Stimulated activated CD4-positive, alpha-beta T cell treated with anti-CD3 and anti-CD28 coated beads, Interleukin-2, amount 100 ng/mL, for 24 hours (primary cell): ENCODE results near the gene RIN2.
"Not testable (repeated sequence)": the region's sequence is repeated elsewhere in the genome, so short reads cannot be mapped to it uniquely, and the experiment has no call there.

Experiments used
- DNase-seq, 2 donors: peaks; one replicate each; pipeline ENCODE4 v3.0.0-alpha.2; 2020

The RIN2 gene

GRCh38 chr20:19740512-19740911 lies 17.5 kb upstream of the RIN2 start:
- DNase-seq: no peak

DNA sequence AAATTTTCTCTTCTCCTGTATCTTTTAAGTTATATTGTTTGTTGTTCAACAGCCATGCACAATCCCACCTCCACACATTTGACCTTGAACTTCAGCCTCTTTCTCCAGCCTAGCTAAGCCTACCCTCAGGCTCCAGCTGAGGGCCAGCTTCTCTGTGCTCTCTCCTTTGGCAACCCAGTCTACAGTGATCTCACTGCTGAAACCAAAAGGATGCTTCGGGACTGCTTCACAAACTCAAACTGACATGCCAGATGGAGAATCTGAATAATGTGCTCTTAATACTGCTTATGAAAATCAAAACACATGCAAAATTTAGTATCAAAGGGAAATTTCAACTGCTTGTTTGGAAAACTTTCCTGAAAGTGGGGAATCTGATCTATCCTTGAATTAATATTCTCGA lies 16.1 kb upstream of the RIN2 start:
- no peak for DNase-seq

DNA sequence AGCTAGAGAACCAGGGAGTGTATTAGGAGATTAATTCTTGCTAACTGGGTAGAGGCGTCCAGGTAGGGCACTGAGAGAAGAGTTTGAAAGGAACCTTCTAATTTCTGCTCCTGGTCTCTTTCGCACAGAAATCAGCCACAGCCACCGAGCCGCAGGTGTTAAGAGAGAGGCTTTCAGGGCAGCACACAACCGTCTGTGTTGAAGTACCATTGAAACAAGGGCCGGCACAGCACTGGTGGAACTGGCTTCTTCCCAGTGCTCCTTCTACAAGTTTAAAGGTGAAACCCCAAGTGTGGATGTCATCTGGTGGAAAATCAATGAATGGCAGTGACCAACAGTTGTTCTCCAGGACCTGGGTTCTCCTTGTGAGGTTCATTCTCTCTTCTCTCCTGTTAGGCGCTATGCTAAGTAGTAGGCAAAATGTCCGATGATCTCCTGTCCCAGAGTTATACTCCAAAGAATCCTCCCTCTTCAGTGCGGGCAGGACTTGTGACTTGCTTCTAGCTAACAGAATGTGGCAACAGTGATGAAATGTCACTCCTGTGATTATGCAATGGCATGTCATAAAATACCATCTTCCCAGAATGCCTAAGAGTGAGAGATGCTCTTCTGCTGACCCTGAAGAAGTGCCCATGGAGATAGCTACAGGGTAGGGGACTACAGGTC lies 15.0 kb upstream of the RIN2 start:
- DNase-seq: no peak

DNA sequence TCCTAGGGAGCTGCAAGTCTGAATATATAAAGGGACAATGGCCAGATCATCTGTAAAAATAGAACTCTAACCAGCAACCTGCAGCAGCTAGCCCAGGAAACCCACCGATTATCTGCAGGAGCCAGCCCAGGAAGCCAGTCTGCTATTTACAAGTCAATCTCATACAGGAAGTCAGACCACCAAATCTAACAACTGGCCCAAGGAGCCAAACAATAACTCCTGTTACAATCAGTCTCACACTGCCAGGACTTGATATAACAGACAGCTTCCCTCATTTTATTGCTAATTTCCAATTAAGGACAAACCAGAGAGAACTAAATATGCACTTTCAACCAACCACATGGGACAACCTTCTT lies 14.4 kb upstream of the RIN2 start:
- DNase-seq: no peak

DNA sequence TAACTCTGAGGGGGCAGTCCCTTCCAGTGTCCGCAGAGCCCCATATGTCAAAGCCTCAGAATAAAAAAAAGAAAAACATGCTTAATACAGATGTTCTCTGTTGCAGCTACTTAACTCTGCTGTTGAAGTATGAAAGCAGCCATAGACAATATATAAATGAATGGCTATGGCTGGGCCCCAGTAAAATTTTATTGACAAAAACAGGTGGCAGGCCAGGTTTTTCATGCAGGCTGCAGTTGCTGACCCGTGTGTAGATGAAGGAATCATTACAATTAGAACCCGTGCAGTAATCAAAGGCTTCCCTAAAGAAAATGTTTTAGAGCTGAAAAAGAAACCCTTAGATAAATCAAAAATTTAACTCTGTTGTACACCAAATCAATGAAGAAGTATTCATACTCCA lies 13.0 kb upstream of the RIN2 start:
- DNase-seq: no peak

DNA sequence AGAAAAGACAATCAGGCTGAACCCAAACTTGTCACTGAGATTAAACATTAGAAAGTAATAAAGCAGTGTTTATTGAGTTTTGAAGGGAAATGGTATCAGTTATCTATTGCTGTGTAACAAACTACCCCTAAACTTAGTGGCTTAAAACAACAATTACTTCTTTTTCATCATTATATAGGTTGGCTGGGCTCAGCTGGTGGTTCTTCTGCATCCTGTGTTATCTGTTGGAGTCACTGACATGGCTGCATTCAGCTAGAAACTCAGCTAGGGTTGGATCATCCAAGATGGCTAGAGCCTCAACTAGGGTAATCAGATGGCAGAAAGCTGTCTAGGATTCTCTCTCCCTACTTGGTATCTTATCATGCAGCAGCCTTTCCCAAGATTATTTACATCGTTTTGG lies 12.5 kb upstream of the RIN2 start:
- no peak for DNase-seq

DNA sequence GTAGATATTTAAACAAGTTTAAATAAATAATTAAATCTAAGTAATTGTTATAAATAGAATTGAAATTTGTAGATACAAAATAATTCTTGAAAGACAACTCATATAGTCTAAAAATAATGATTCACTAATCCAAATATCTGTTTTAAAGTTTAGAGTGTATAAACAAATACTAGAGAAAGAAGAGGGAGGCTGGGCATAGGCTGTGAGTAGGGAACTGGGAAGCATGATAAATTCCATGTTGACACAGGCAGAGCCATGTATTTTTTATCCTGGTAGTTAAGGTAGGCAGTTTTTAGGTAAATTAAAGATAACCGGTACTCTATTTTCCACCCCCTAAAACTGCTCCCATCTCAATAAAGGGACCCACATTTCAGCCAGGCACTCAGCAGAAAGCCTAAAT lies 11.7 kb upstream of the RIN2 start:
- no peak for DNase-seq

- no peak for DNase-seq
Measured at GRCh38 chr20:19747903-19748302, 10.2 kb upstream of the RIN2 start.

DNA sequence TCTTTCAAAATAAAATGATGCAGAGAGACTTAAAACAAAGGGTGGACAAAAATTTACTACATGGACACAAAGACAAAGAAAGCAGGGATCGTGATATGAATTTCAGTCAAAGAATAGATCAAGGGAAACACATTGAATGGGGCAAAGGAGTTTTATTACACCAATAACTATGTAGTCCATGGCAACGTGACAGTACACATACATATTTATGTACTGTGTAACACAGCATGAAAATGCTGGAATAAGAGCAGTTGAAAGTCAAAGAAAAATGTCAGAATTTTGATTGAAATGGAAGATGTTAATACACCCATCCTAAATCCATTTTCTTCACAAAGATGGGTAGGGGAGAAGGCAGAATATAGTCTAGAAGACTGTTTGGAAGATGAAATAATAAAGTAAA lies 9.4 kb upstream of the RIN2 start:
- no peak for DNase-seq

DNA sequence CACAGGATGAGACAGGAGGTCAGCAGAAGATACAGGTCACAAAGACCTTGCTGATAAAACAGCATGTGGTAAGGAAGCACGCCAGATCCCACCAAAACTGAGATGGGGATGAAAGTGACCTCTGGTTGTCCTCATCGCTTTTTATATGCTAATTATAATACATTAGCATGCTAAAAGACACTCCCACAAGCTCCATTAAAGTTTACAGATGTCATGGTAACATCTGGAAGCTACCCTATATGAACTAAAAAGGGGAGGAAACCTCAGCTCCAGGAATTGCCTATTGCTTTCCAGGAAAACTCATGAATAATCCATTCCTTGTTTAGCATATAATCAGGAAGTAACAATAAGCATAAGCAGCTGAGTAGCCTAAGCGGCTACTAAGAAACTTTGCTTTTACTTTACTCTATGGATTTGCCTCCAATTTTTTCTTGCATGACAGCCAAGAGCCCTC lies 8.4 kb upstream of the RIN2 start:
- no peak for DNase-seq

DNA sequence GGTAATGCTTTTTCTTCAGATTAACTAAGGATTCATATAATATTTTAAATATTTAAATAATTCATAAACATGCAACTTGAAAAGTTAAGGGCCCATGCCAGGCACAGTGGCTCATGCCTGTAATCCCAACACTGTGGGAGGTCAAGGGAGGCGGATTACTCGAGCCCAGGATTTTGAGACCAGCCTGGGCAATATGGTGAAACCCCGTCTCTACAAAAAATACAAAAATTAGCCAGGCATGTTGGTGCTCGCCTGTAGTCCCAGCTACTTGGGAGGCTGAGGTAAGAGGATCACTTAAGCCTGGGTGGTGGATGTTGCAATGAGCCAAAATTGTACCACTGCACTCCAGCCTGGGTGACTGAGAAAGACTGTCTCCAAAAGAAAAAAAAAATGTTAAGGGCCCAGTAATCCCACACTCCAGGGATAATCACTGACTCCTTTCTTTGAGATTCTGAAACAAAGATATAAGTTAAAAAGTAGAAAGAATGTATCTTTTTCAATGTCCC lies 7.9 kb upstream of the RIN2 start:
- no peak for DNase-seq

- no peak for DNase-seq
Measured at GRCh38 chr20:19750907-19751636, 7.0 kb upstream of the RIN2 start.

DNA sequence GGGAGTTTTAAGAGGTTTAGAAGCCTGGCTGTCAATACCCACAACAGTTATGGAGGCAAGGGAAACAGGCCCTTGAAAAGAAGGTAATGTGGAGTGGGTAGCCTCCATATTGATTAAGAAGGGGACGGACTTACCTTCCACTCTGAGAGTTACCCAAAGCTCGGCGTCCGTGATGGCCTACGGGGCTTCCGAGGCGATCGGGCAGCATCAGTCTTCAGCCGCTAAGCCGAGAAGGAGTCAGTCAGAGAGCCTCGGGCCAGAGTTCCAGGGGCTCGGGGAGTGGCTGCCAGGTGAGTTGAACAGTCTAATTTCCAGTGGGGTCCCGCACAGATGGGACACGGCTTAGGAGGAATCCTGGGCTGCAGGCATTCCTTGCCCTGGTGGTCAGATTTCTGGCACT lies 3.9 kb upstream of the RIN2 start:
- not testable (repeated sequence) for DNase-seq

GRCh38 chr20:19756761-19757486 lies 1.1 kb upstream of the RIN2 start:
- DNase-seq: no peak

GRCh38 chr20:19757487-19758132 lies 448 bp upstream of the RIN2 start:
- DNase-seq: peak in 1 of 2 donors; percentile 17

- no peak for DNase-seq
Measured at GRCh38 chr20:19758501-19759331, 658 bp downstream of the RIN2 start.

DNA sequence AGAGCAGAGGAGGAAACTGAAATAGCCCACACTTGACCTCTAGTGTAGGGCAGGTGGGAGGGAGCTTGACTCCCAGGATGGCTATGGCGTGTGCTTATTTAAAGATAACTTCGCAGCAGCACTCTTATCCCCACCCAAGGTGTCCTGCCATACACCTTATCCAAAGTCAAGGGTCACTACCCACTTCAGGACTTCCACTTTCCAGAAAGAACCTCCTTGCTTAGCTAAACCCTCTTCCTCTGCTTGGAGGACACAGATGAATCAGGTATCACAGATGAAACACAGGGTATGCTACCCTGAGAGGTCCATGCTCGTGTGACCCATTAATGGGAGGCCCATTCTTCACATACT lies 2.3 kb downstream of the RIN2 start:
- DNase-seq: no peak

GRCh38 chr20:19761326-19761725 lies 3.3 kb downstream of the RIN2 start:
- DNase-seq: no peak

DNA sequence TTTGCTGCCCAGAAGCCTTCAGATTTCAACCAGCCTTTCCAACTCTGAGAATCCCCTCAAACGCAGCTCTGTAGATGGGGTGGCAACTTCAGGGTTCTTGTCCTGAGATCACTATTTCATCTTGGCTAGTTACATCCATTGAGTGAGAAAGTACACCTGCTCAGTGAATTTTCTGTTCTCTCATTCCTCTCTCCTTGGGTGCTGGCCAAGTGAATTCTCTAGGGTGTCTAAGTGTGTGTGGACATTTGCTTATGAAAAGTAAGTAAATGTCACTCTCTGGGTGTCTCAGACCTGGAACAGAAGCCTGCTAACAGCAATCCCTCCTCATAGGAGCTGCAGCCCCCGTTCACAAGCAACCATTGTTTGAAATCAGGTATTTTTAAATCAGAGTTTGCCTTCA lies 3.8 kb downstream of the RIN2 start:
- DNase-seq: no peak

GRCh38 chr20:19764207-19764606 lies 6.1 kb downstream of the RIN2 start:
- no peak for DNase-seq

DNA sequence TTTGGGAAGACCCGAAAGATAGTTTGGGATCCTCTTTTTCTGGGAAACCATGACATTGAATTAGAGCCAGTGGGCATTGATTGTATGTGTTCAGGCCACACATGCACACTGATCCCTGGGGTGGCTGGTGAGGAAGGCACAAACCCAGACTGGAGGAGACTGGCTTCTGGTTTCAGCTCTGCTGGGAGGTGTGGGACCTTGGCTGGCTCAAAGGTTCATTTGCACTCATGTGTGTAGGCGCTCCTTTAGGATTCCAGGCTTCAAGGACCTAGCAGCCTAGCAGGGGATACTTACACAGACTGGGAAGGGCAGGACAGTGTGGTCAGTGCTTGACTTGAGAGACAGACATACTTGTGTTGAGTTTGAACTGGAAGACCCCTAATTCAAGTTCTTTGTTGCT lies 7.2 kb downstream of the RIN2 start:
- DNase-seq: no peak

- no peak for DNase-seq
Measured at GRCh38 chr20:19765913-19766312, 7.9 kb downstream of the RIN2 start.

GRCh38 chr20:19767070-19767469 lies 9.0 kb downstream of the RIN2 start:
- DNase-seq: no peak
